CD4-positive, CD25-positive, alpha-beta regulatory T cell (primary cell): Measurements from ENCODE around the gene HRC. TPM values are rescaled to one million over a fixed set of nuclear protein-coding genes. Genes with fewer than 3 reads are reported as not detected.
A peak's percentile ranks its signal among the peaks of the same experiment; 100 is the strongest.

Experiments used
- ATAC-seq, 2 donors: fragments of 150-1000 bp; cut with Tn5 transposase; one replicate each; pipeline ENCODE4 v1.10.0; 2021; ENCODE audit warnings: low read depth in 2 of 2, moderate number of reproducible peaks in 2 of 2, moderate library complexity in 1 of 2
- DNase-seq, 3 donors: peaks; one replicate each; pipeline versions ENCODE4 v3.0.0 to v3.0.0-alpha.2; 2012 to 2022; ENCODE audit warnings: mixed read lengths in 1 of 3
- H3K27ac ChIP-seq: one replicate; pipeline ENCODE4 v1.7.0; 2013; ENCODE audit warnings: mild to moderate bottlenecking, low read length; ENCODE audit not compliant: insufficient read depth, poor library complexity, severe bottlenecking
- H3K27me3 ChIP-seq: one replicate; pipeline ENCODE4 v1.7.0; 2013; ENCODE audit warnings: low read length; ENCODE audit not compliant: control insufficient read depth, insufficient read depth
- H3K36me3 ChIP-seq: one replicate; pipeline ENCODE4 v1.7.0; 2013; ENCODE audit warnings: mild to moderate bottlenecking, low read length, moderate library complexity; ENCODE audit not compliant: control insufficient read depth, insufficient read depth
- H3K4me1 ChIP-seq: 2 replicates; pipeline ENCODE4 v1.7.0; 2013; ENCODE audit warnings: mild to moderate bottlenecking, low read length; ENCODE audit not compliant: insufficient read depth, control insufficient read depth, poor library complexity, severe bottlenecking
- H3K4me3 ChIP-seq: one replicate; pipeline ENCODE4 v1.7.0; 2013; ENCODE audit warnings: low read depth, mild to moderate bottlenecking, low read length, moderate library complexity
- H3K9me3 ChIP-seq, 2 experiments: 1 replicate in 1 of 2; 2 replicates in 1 of 2; pipeline ENCODE4 v1.7.0; 2013; ENCODE audit warnings: low read length in 2 of 2, mild to moderate bottlenecking in 1 of 2, moderate library complexity in 1 of 2; ENCODE audit not compliant: control insufficient read depth in 2 of 2
- H3K27ac Mint-ChIP-seq, 3 donors: one replicate each; pipeline ENCODE4 v1.8.0; 2020 to 2022; ENCODE audit warnings: mild to moderate bottlenecking in 3 of 3, mixed read lengths in 3 of 3, moderate library complexity in 2 of 3
- H3K27me3 Mint-ChIP-seq: one replicate; pipeline ENCODE4 v1.8.0; 2022; ENCODE audit warnings: mild to moderate bottlenecking, mixed read lengths
- H3K36me3 Mint-ChIP-seq: one replicate; pipeline ENCODE4 v1.8.0; 2020; ENCODE audit warnings: mixed read lengths
- H3K4me1 Mint-ChIP-seq, 4 donors: one replicate each; pipeline ENCODE4 v1.8.0; 2020 to 2022; ENCODE audit warnings: mixed read lengths in 4 of 4, mild to moderate bottlenecking in 1 of 4
- H3K4me3 Mint-ChIP-seq, 4 donors: one replicate each; pipeline ENCODE4 v1.8.0; 2020 to 2022; ENCODE audit warnings: mild to moderate bottlenecking in 4 of 4, mixed read lengths in 4 of 4, moderate library complexity in 3 of 4
- H3K9me3 Mint-ChIP-seq, 7 donors: one replicate each; pipeline ENCODE4 v1.8.0; 2020 to 2022; ENCODE audit warnings: mixed read lengths in 7 of 7, mild to moderate bottlenecking in 3 of 7, moderate library complexity in 2 of 7
- polyA plus RNA-seq, 4 donors: library from polyadenylated mRNA; unstranded; fragments of 300-500 nt; fragmentation: Illumina TruSeq; gene quantifications; one replicate each; pipeline ENCODE4 v1.2.3, GENCODE V29; 2021
- total RNA-seq: library from RNA; stranded (reverse); gene quantifications from one replicate; pipeline ENCODE4 v1.2.3, GENCODE V29; 2022

HRC gene
- total and polyA plus RNA-seq, 5 donors from 2014 or later: not detected

GRCh38 chr19:49114630-49115363, 40.4 kb downstream of the HRC start:
- no peaks in the 10 kb centered on the region for H3K9me3 Mint-ChIP-seq
- Histone ChIP-seq H3K27ac (peak overlapping the region; percentile 23), H3K4me1 (peaks cover 37% of the 10 kb centered on the region), H3K4me3 (no peak overlapping the region), H3K9me3 (no peaks in the 10 kb centered on the region), H3K27me3 (no peaks in the 10 kb centered on the region), H3K36me3 (no peaks in the 10 kb centered on the region)
- H3K4me1 Mint-ChIP-seq: peaks cover 5 to 41% (median 26%) of the 10 kb centered on the region in 4 donors
- H3K36me3 Mint-ChIP-seq: no peaks in the 10 kb centered on the region
- peaks cover 11% of the 10 kb centered on the region for H3K27me3 Mint-ChIP-seq
- DNase-seq: peak; percentile 18 to 62 (median 41)
- H3K27ac Mint-ChIP-seq: peak overlapping the region in 1 of 3 donors; percentile 49
- peak overlapping the region; percentile 85 to 88 (median 87) for H3K4me3 Mint-ChIP-seq
- ATAC-seq: no peak

GRCh38 chr19:49113762-49114629, 41.2 kb downstream of the HRC start, which contains the start of gene LIN7B:
Gene LIN7B, plus strand, starts transcription at chr19:49114370. Its CDS starts 35 bp downstream, at chr19:49114405.
- ATAC-seq (peak; percentile 61 to 63), DNase-seq (peak; percentile 66 to 83 (median 73))
- peak within 1 kb of the TSS; percentile 85 to 91 (median 88) for H3K4me3 Mint-ChIP-seq
- no peaks in the 10 kb centered on the region for H3K9me3 ChIP-seq
- peaks cover 33% of the 10 kb centered on the region for H3K4me1 ChIP-seq
- peaks cover 5 to 41% (median 25%) of the 10 kb centered on the region in 4 donors for H3K4me1 Mint-ChIP-seq
- H3K27ac ChIP-seq: peak within 1 kb of the TSS; percentile 23
- H3K27me3 Mint-ChIP-seq: peaks cover 8% of the 10 kb centered on the region
- peak within 1 kb of the TSS; percentile 60 for H3K4me3 ChIP-seq
- peak within 1 kb of the TSS in 2 of 3 donors; percentile 62 to 92 for H3K27ac Mint-ChIP-seq
- no peaks in the 10 kb centered on the region for H3K9me3 Mint-ChIP-seq
- peaks cover 2% of the 10 kb centered on the region for H3K36me3 Mint-ChIP-seq
- no peaks in the 10 kb centered on the region for H3K36me3 ChIP-seq
- H3K27me3 ChIP-seq: no peaks in the 10 kb centered on the region

GRCh38 chr19:49111218-49111998, 43.8 kb downstream of the HRC start:
- H3K4me1 Mint-ChIP-seq: peaks cover 5 to 26% (median 16%) of the 10 kb centered on the region in 4 donors
- H3K36me3 Mint-ChIP-seq: peaks cover 19% of the 10 kb centered on the region
- Histone ChIP-seq H3K27me3 (no peaks in the 10 kb centered on the region), H3K27ac (no peak overlapping the region), H3K36me3 (peaks cover 18% of the 10 kb centered on the region), H3K9me3 (no peaks in the 10 kb centered on the region), H3K4me3 (no peak overlapping the region), H3K4me1 (peaks cover 17% of the 10 kb centered on the region)
- H3K9me3 Mint-ChIP-seq: no peaks in the 10 kb centered on the region
- ATAC-seq (no peak), DNase-seq (no peak)
- peak overlapping the region in 1 of 3 donors; percentile 48 for H3K27ac Mint-ChIP-seq
- peak overlapping the region in 3 of 4 donors; percentile 36 to 80 (median 38) for H3K4me3 Mint-ChIP-seq
- no peaks in the 10 kb centered on the region for H3K27me3 Mint-ChIP-seq

- H3K36me3 ChIP-seq: peaks cover 24% of the 10 kb centered on the region
- ATAC-seq (no peak), DNase-seq (no peak)
- peaks cover 5 to 23% (median 16%) of the 10 kb centered on the region in 4 donors for H3K4me1 Mint-ChIP-seq
- H3K4me3 Mint-ChIP-seq: peak overlapping the region in 2 of 4 donors; percentile 21 to 80
- H3K9me3 ChIP-seq: no peaks in the 10 kb centered on the region
- H3K27ac ChIP-seq: no peak overlapping the region
- no peak overlapping the region for H3K4me3 ChIP-seq
- H3K27me3 ChIP-seq: no peaks in the 10 kb centered on the region
- no peak overlapping the region for H3K27ac Mint-ChIP-seq
- H3K4me1 ChIP-seq: peaks cover 17% of the 10 kb centered on the region
- H3K9me3 Mint-ChIP-seq: no peaks in the 10 kb centered on the region
- no peaks in the 10 kb centered on the region for H3K27me3 Mint-ChIP-seq
- peaks cover 19% of the 10 kb centered on the region for H3K36me3 Mint-ChIP-seq
Observed at GRCh38 chr19:49110567-49110966, 44.6 kb downstream of the HRC start.

GRCh38 chr19:49109569-49110233, 45.5 kb downstream of the HRC start:
- H3K27ac ChIP-seq: no peak overlapping the region
- H3K27me3 ChIP-seq: no peaks in the 10 kb centered on the region
- H3K4me1 ChIP-seq: peaks cover 11% of the 10 kb centered on the region
- Mint-ChIP-seq H3K4me1 (peaks cover 0 to 17% (median 11%) of the 10 kb centered on the region in 4 donors), H3K36me3 (peaks cover 24% of the 10 kb centered on the region), H3K4me3 (no peak overlapping the region), H3K27ac (no peak overlapping the region), H3K27me3 (no peaks in the 10 kb centered on the region), H3K9me3 (no peaks in the 10 kb centered on the region)
- H3K9me3 ChIP-seq: no peaks in the 10 kb centered on the region
- H3K4me3 ChIP-seq: no peak overlapping the region
- ATAC-seq (no peak), DNase-seq (no peak)
- peaks cover 33% of the 10 kb centered on the region for H3K36me3 ChIP-seq

- DNase-seq (no peak), ATAC-seq (no peak)
- Mint-ChIP-seq H3K9me3 (no peaks in the 10 kb centered on the region), H3K27me3 (no peaks in the 10 kb centered on the region), H3K4me3 (peak overlapping the region in 1 of 4 donors; percentile 38), H3K27ac (peak overlapping the region in 1 of 3 donors; percentile 5), H3K4me1 (peaks cover 0 to 17% (median 11%) of the 10 kb centered on the region in 4 donors), H3K36me3 (peaks cover 25% of the 10 kb centered on the region)
- Histone ChIP-seq H3K27me3 (no peaks in the 10 kb centered on the region), H3K27ac (no peak overlapping the region), H3K36me3 (peaks cover 38% of the 10 kb centered on the region), H3K4me3 (no peak overlapping the region), H3K4me1 (peaks cover 9% of the 10 kb centered on the region), H3K9me3 (no peaks in the 10 kb centered on the region)
Observed at GRCh38 chr19:49109051-49109450, 46.1 kb downstream of the HRC start.
